Measurements from ENCODE around the gene POLE. TPM values are rescaled to one million over a fixed set of nuclear protein-coding genes. Genes with fewer than 3 reads are reported as not detected.

Gene POLE
- total and polyA plus RNA-seq, 10 of the 15 experiments (the other 5 are each of a cell fraction or from before 2014, with no cell fraction given): 2.3 to 103 (median 37.1) TPM

- ATAC-seq (no peak), FAIRE-seq (no peak), DNase-seq (ENCODE audit: low read depth, low spot score) (no peak)
- Histone ChIP-seq H4K20me1 (ENCODE audit: control insufficient read depth, insufficient read depth) (no peaks in the 10 kb centered on the region), H3K9ac (ENCODE audit: control insufficient read depth, insufficient read depth, low read length) (no peak overlapping the region), H3K27me3 (replicated peaks in 1 of 2; ENCODE audit: control insufficient read depth in 2 of 2, insufficient read depth in 2 of 2, low read length in 1 of 2) (no peaks in the 10 kb centered on the region), H3K36me3 (ENCODE audit: control insufficient read depth in 2 of 2, insufficient read depth in 2 of 2, low read length in 1 of 2) (peaks cover 3 to 24% of the 10 kb centered on the region in 2 experiments; a peak in 3 of 4 replicates), H3K27ac (ENCODE audit: control insufficient read depth, insufficient read depth) (no peak overlapping the region), H3K4me3 (no peak overlapping the region), H3K4me2 (ENCODE audit: control insufficient read depth, insufficient read depth) (no peak overlapping the region), H2AFZ (ENCODE audit: control insufficient read depth, low read depth, low read length) (no peak overlapping the region), H3K4me1 (ENCODE audit: control insufficient read depth, insufficient read depth, low read length) (no peaks in the 10 kb centered on the region), H3K9me3 (replicated peaks; ENCODE audit: control insufficient read depth, insufficient read depth, low read length) (no peaks in the 10 kb centered on the region), H3K79me2 (ENCODE audit: control insufficient read depth, insufficient read depth, low read length) (no peaks in the 10 kb centered on the region)
- in situ Hi-C loops (cut with MboI): no loop called here
- RAD21 ChIA-PET (ENCODE audit: unreplicated experiment): no interaction called here
- no peak for TF ChIP-seq LARP7 (IDR thresholded peaks at IDR 0.05)
- TF ChIP-seq NFIC (IDR thresholded peaks at IDR 0.05; ENCODE audit: low read depth, low read length): no peak
- TF ChIP-seq ZNF217 (IDR thresholded peaks at IDR 0.05): no peak
- TF ChIP-seq HCFC1 (IDR thresholded peaks at IDR 0.05; ENCODE audit: low read length): no peak
- no peak for TF ChIP-seq HDGF (IDR thresholded peaks at IDR 0.05)
- no peak for TF ChIP-seq ZBED1 (IDR thresholded peaks at IDR 0.05; ENCODE audit: borderline replicate concordance)
- TF ChIP-seq RELA (IDR thresholded peaks at IDR 0.05; ENCODE audit: borderline replicate concordance, partially characterized antibody): no peak
- CTCF ChIA-PET: no interaction called here
- WGBS (ENCODE audit: insufficient coverage, insufficient replicate concordance, low lambda C conversion rate, missing lambda C conversion rate): 98% methylated on average over 23 of the region's 24 CpGs
- SMC1A ChIA-PET (ENCODE audit: uncharacterized antibody, unreplicated experiment): no interaction called here
- BruUV-seq (replicated peaks): no TSS peak
- intact Hi-C loops (cut with micrococcal nuclease; ENCODE audit: unreplicated experiment): no loop called here
- POLR2A ChIA-PET: no interaction called here
Observed at GRCh38 chr12:132625731-132626430, 61.3 kb downstream of the POLE start.

- FAIRE-seq: no peak
- ChIA-PET RAD21 (ENCODE audit: unreplicated experiment) (no interaction called here), SMC1A (ENCODE audit: uncharacterized antibody, unreplicated experiment) (no interaction called here), POLR2A (no interaction called here), CTCF (no interaction called here)
- Histone ChIP-seq H3K36me3 (ENCODE audit: control insufficient read depth in 2 of 2, insufficient read depth in 2 of 2, low read length in 1 of 2) (peaks cover 3 to 24% of the 10 kb centered on the region in 2 experiments; a peak in 3 of 4 replicates), H4K20me1 (ENCODE audit: control insufficient read depth, insufficient read depth) (no peaks in the 10 kb centered on the region), H3K4me3 (no peak overlapping the region), H3K27ac (ENCODE audit: control insufficient read depth, insufficient read depth) (no peak overlapping the region), H3K9me3 (replicated peaks; ENCODE audit: control insufficient read depth, insufficient read depth, low read length) (no peaks in the 10 kb centered on the region), H3K4me1 (ENCODE audit: control insufficient read depth, insufficient read depth, low read length) (no peaks in the 10 kb centered on the region), H2AFZ (ENCODE audit: control insufficient read depth, low read depth, low read length) (no peak overlapping the region), H3K4me2 (ENCODE audit: control insufficient read depth, insufficient read depth) (no peak overlapping the region), H3K27me3 (replicated peaks in 1 of 2; ENCODE audit: control insufficient read depth in 2 of 2, insufficient read depth in 2 of 2, low read length in 1 of 2) (no peaks in the 10 kb centered on the region), H3K79me2 (ENCODE audit: control insufficient read depth, insufficient read depth, low read length) (no peaks in the 10 kb centered on the region), H3K9ac (ENCODE audit: control insufficient read depth, insufficient read depth, low read length) (no peak overlapping the region)
- no peak for DNase-seq (ENCODE audit: low read depth, low spot score)
- ATAC-seq: no peak
- in situ Hi-C loops (cut with MboI) (no loop called here), intact Hi-C loops (cut with micrococcal nuclease; ENCODE audit: unreplicated experiment) (no loop called here)
- 89% methylated on average over 28 of the region's 32 CpGs for WGBS (ENCODE audit: insufficient coverage, insufficient replicate concordance, low lambda C conversion rate, missing lambda C conversion rate)
- BruUV-seq (replicated peaks): no TSS peak
- no peak for TF ChIP-seq NFXL1 (IDR thresholded peaks at IDR 0.05; ENCODE audit: borderline replicate concordance)
- TF ChIP-seq NR2F1 (conservative IDR thresholded peaks at IDR 0.05): no peak
- TF ChIP-seq PML (IDR thresholded peaks at IDR 0.05; ENCODE audit: low read length): no peak
- TF ChIP-seq POU2F2 (IDR thresholded peaks at IDR 0.05; ENCODE audit: borderline replicate concordance, low read depth, low read length): no peak
- no peak for TF ChIP-seq IKZF1 (conservative IDR thresholded peaks at IDR 0.05)
- TF ChIP-seq ASH2L (IDR thresholded peaks at IDR 0.05; ENCODE audit: borderline replicate concordance, low read depth): no peak
- no peak for TF ChIP-seq E4F1 (IDR thresholded peaks at IDR 0.05; ENCODE audit: borderline replicate concordance, partially characterized antibody)
- TF ChIP-seq MEF2A (IDR thresholded peaks at IDR 0.05; ENCODE audit: insufficient read depth, low read depth, low read length): no peak
- no peak for TF ChIP-seq SMAD1 (IDR thresholded peaks at IDR 0.05; ENCODE audit: low read depth, partially characterized antibody)
- TF ChIP-seq CBX3 (IDR thresholded peaks at IDR 0.05; ENCODE audit: borderline replicate concordance, low read depth): no peak
Observed at GRCh38 chr12:132624910-132625630, 62.1 kb downstream of the POLE start.

Data from GM12878 (cell line).